Fibroblast of lung (primary cell): ENCODE measurements around the gene DLL1. TPM values are rescaled to one million over a fixed set of nuclear protein-coding genes. Genes with fewer than 3 reads are reported as not detected.
A peak's percentile ranks its signal among the peaks of the same experiment; 100 is the strongest.

Experiments used
- DNase-seq, 2 donors: peaks; one replicate each; pipeline versions ENCODE4 v3.0.0 to v3.0.0-alpha.2; 2010; ENCODE audit warnings: low read depth in 2 of 2
- H2AFZ ChIP-seq: 2 replicates; pipeline ENCODE4 v1.5.1; 2012; ENCODE audit warnings: low read length, control low read depth, inconsistent platforms
- H3K27ac ChIP-seq: 2 replicates; pipeline ENCODE4 v1.5.1; 2011; ENCODE audit warnings: low read length, control low read depth; ENCODE audit not compliant: insufficient read depth
- H3K27me3 ChIP-seq: 2 replicates; pipeline ENCODE4 v1.5.1; 2011; ENCODE audit warnings: mild to moderate bottlenecking, low read length; ENCODE audit not compliant: control insufficient read depth, insufficient read depth
- H3K36me3 ChIP-seq: 2 replicates; pipeline ENCODE4 v1.5.1; 2011; ENCODE audit warnings: low read length; ENCODE audit not compliant: control insufficient read depth, insufficient read depth
- H3K4me1 ChIP-seq: 2 replicates; pipeline ENCODE4 v1.5.1; 2011; ENCODE audit warnings: low read length; ENCODE audit not compliant: control insufficient read depth, insufficient read depth; ENCODE audit errors: extremely low read depth
- H3K4me2 ChIP-seq: 2 replicates; pipeline ENCODE4 v1.5.1; 2011; ENCODE audit warnings: low read length, control low read depth; ENCODE audit not compliant: insufficient read depth; ENCODE audit errors: extremely low read depth
- H3K4me3 ChIP-seq, 4 experiments: fragments of 200-600 bp in 1 of 4; sonication (generic) in 1 of 4; replicated peaks in 1 of 4; 2 replicates each; pipeline ENCODE4 v1.5.1; 2011 to 2016; ENCODE audit warnings: low read length in 4 of 4, low read depth in 3 of 4, mild to moderate bottlenecking in 3 of 4, control low read depth in 2 of 4, inconsistent platforms in 1 of 4, mixed read lengths in 1 of 4; ENCODE audit not compliant: insufficient read depth in 1 of 4; ENCODE audit errors: control extremely low read depth in 1 of 4
- H3K79me2 ChIP-seq: 2 replicates; pipeline ENCODE4 v1.5.1; 2012; ENCODE audit warnings: mild to moderate bottlenecking, low read length, inconsistent platforms; ENCODE audit not compliant: control insufficient read depth, insufficient read depth
- H3K9ac ChIP-seq: 2 replicates; pipeline ENCODE4 v1.5.1; 2011; ENCODE audit warnings: mild to moderate bottlenecking, low read length, control low read depth; ENCODE audit not compliant: insufficient read depth
- H3K9me3 ChIP-seq: 2 replicates; pipeline ENCODE4 v1.5.1; 2012; ENCODE audit warnings: low read depth, low read length; ENCODE audit not compliant: control insufficient read depth, insufficient read depth
- H4K20me1 ChIP-seq: 2 replicates; pipeline ENCODE4 v1.5.1; 2011; ENCODE audit warnings: low read length; ENCODE audit not compliant: control insufficient read depth, insufficient read depth; ENCODE audit errors: extremely low read depth
- CTCF ChIP-seq, 2 donors: IDR thresholded peaks in 1 of 2; conservative IDR thresholded peaks in 1 of 2; 1 replicate in 1 of 2; 2 replicates in 1 of 2; pipeline ENCODE4 v1.5.1; 2011 to 2012; ENCODE audit warnings: low read length in 2 of 2, control low read depth in 1 of 2, inconsistent platforms in 1 of 2, low read depth in 1 of 2, mild to moderate bottlenecking in 1 of 2
- EZH2 ChIP-seq: IDR thresholded peaks from 2 replicates; pipeline ENCODE4 v1.5.1; 2012; ENCODE audit warnings: low read length, control low read depth, mild to moderate bottlenecking; ENCODE audit errors: missing control alignments
- polyA plus RNA-seq, 2 donors: library from polyadenylated mRNA; depleted of rRNA in 1 of 2; stranded (reverse) in 1 of 2; unstranded in 1 of 2; fragments of >200 nt; gene quantifications; 2 replicates each; pipeline ENCODE4 v1.2.1, GENCODE V29; 2011 to 2012; ENCODE audit warnings: missing spikeins in 1 of 2
- total RNA-seq: library from RNA; depleted of rRNA; stranded (reverse); fragments of >200 nt; gene quantifications from 2 replicates; pipeline ENCODE4 v1.2.1, GENCODE V29; 2014

The DLL1 gene
- total and polyA plus RNA-seq, 2 donors (not counting 1 experiment from before 2014, with no cell fraction given): 0.69 to 12.4 TPM

- no peaks in the 10 kb centered on the region for H3K79me2 ChIP-seq
- H3K9ac ChIP-seq: no peak overlapping the region
- H3K4me1 ChIP-seq: no peaks in the 10 kb centered on the region
- H3K4me2 ChIP-seq: no peak overlapping the region
- no peaks in the 10 kb centered on the region for H3K36me3 ChIP-seq
- no peak for DNase-seq
- no peaks in the 10 kb centered on the region for H4K20me1 ChIP-seq
- no peak overlapping the region for H3K27ac ChIP-seq
- H3K27me3 ChIP-seq: peaks cover 22% of the 10 kb centered on the region
- no peak overlapping the region for H2AFZ ChIP-seq
- no peaks in the 10 kb centered on the region for H3K9me3 ChIP-seq
- H3K4me3 ChIP-seq: peak overlapping the region in 1 of 4 experiments; percentile 25
- TF ChIP-seq EZH2 (no peak), CTCF (conservative IDR thresholded peaks at IDR 0.05 in 1 of 2, IDR thresholded peaks at IDR 0.05 in 1 of 2; ENCODE audit: low read depth in 1 of 2, low read length in 2 of 2) (no peak)
Observed at GRCh38 chr6:170287371-170287876, 3.5 kb downstream of the DLL1 start.

GRCh38 chr6:170286934-170287265, 4.0 kb downstream of the DLL1 start:
- peaks cover 18% of the 10 kb centered on the region for H3K27me3 ChIP-seq
- H4K20me1 ChIP-seq: no peaks in the 10 kb centered on the region
- TF ChIP-seq EZH2 (no peak), CTCF (conservative IDR thresholded peaks at IDR 0.05 in 1 of 2, IDR thresholded peaks at IDR 0.05 in 1 of 2; ENCODE audit: low read depth in 1 of 2, low read length in 2 of 2) (no peak)
- H3K9ac ChIP-seq: no peak overlapping the region
- H3K79me2 ChIP-seq: no peaks in the 10 kb centered on the region
- no peaks in the 10 kb centered on the region for H3K4me1 ChIP-seq
- no peak for DNase-seq
- H3K4me2 ChIP-seq: no peak overlapping the region
- H3K36me3 ChIP-seq: no peaks in the 10 kb centered on the region
- no peak overlapping the region for H3K27ac ChIP-seq
- peak overlapping the region in 1 of 4 experiments; percentile 25 for H3K4me3 ChIP-seq
- no peak overlapping the region for H2AFZ ChIP-seq
- no peaks in the 10 kb centered on the region for H3K9me3 ChIP-seq

GRCh38 chr6:170286246-170286933, 4.5 kb downstream of the DLL1 start:
- Histone ChIP-seq H3K9ac (no peak overlapping the region), H3K4me1 (no peaks in the 10 kb centered on the region), H3K79me2 (no peaks in the 10 kb centered on the region), H2AFZ (no peak overlapping the region), H3K4me2 (no peak overlapping the region), H4K20me1 (no peaks in the 10 kb centered on the region), H3K27me3 (peaks cover 14% of the 10 kb centered on the region), H3K36me3 (no peaks in the 10 kb centered on the region), H3K4me3 (peak overlapping the region in 1 of 4 experiments; percentile 25), H3K9me3 (no peaks in the 10 kb centered on the region), H3K27ac (no peak overlapping the region)
- peak in 1 of 2 donors; percentile 31 for DNase-seq
- TF ChIP-seq EZH2: no peak
- no peak for TF ChIP-seq CTCF (conservative IDR thresholded peaks at IDR 0.05 in 1 of 2, IDR thresholded peaks at IDR 0.05 in 1 of 2; ENCODE audit: low read depth in 1 of 2, low read length in 2 of 2)
